Upper lobe of left lung (tissue), 4 donors: ENCODE measurements around the gene SVEP1.

Source experiments
- EP300 ChIP-seq, 4 donors: sonication (generic); formaldehyde crosslinking; IDR thresholded peaks; one replicate each; pipeline ENCODE4 v1.5.1; 2017; ENCODE audit warnings: antibody characterized with exemption in 4 of 4, control low read depth in 2 of 4
- POLR2A ChIP-seq, 4 donors: fragments of 450-650 bp; IDR thresholded peaks; one replicate each; pipeline ENCODE4 v1.5.1; 2016 to 2017; ENCODE audit warnings: antibody characterized with exemption in 4 of 4, mild to moderate bottlenecking in 2 of 4
- POLR2AphosphoS5 ChIP-seq, 2 donors: sonication (generic); formaldehyde crosslinking; IDR thresholded peaks; one replicate each; pipeline ENCODE4 v1.5.1; 2017; ENCODE audit warnings: antibody characterized with exemption in 2 of 2
- TF ChIP-seq, protein P1 (sequence below), 6 experiments: fragments of 450-650 bp in 4 of 6; fragments of 200-600 bp in 2 of 6; sonication (generic) in 2 of 6; IDR thresholded peaks; one replicate each; pipeline ENCODE4 v1.5.1; 2016 to 2019; ENCODE audit warnings: antibody characterized with exemption in 6 of 6

GRCh38 chr9:110446171-110446570 lies 133.4 kb downstream of the SVEP1 start:
- TF ChIP-seq, protein P1, sequence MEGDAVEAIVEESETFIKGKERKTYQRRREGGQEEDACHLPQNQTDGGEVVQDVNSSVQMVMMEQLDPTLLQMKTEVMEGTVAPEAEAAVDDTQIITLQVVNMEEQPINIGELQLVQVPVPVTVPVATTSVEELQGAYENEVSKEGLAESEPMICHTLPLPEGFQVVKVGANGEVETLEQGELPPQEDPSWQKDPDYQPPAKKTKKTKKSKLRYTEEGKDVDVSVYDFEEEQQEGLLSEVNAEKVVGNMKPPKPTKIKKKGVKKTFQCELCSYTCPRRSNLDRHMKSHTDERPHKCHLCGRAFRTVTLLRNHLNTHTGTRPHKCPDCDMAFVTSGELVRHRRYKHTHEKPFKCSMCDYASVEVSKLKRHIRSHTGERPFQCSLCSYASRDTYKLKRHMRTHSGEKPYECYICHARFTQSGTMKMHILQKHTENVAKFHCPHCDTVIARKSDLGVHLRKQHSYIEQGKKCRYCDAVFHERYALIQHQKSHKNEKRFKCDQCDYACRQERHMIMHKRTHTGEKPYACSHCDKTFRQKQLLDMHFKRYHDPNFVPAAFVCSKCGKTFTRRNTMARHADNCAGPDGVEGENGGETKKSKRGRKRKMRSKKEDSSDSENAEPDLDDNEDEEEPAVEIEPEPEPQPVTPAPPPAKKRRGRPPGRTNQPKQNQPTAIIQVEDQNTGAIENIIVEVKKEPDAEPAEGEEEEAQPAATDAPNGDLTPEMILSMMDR (IDR thresholded peaks at IDR 0.05) = no peak
- TF ChIP-seq POLR2AphosphoS5 (IDR thresholded peaks at IDR 0.05) (no peak), POLR2A (IDR thresholded peaks at IDR 0.05) (no peak), EP300 (IDR thresholded peaks at IDR 0.05) (no peak)
